ENCODE results near the gene ZSCAN5A.
"Not testable (repeated sequence)": the region's sequence is repeated elsewhere in the genome, so short reads cannot be mapped to it uniquely, and the experiment has no call there.

ZSCAN5A gene

GRCh38 chr19:56211718-56212117 is 102.9 kb downstream of the ZSCAN5A start:
- no peak for DNase-seq (ENCODE audit: low read depth)
- no peak overlapping the region for H3K4me3 ChIP-seq (ENCODE audit: low read depth, low read length)
- TF ChIP-seq, protein P1, sequence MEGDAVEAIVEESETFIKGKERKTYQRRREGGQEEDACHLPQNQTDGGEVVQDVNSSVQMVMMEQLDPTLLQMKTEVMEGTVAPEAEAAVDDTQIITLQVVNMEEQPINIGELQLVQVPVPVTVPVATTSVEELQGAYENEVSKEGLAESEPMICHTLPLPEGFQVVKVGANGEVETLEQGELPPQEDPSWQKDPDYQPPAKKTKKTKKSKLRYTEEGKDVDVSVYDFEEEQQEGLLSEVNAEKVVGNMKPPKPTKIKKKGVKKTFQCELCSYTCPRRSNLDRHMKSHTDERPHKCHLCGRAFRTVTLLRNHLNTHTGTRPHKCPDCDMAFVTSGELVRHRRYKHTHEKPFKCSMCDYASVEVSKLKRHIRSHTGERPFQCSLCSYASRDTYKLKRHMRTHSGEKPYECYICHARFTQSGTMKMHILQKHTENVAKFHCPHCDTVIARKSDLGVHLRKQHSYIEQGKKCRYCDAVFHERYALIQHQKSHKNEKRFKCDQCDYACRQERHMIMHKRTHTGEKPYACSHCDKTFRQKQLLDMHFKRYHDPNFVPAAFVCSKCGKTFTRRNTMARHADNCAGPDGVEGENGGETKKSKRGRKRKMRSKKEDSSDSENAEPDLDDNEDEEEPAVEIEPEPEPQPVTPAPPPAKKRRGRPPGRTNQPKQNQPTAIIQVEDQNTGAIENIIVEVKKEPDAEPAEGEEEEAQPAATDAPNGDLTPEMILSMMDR (IDR thresholded peaks at IDR 0.05; ENCODE audit: low read depth, low read length, missing control alignments), result no peak
- in situ Hi-C loops (cut with HindIII; ENCODE audit: low sequenced_read_pairs), result no loop called here

- DNase-seq (ENCODE audit: low read depth); H3K4me3 ChIP-seq (ENCODE audit: low read depth, low read length); in situ Hi-C loops (cut with HindIII; ENCODE audit: low sequenced_read_pairs): not testable (repeated sequence)
These were observed 104.6 kb downstream of the ZSCAN5A start for GRCh38 chr19:56210036-56210435.

DNA sequence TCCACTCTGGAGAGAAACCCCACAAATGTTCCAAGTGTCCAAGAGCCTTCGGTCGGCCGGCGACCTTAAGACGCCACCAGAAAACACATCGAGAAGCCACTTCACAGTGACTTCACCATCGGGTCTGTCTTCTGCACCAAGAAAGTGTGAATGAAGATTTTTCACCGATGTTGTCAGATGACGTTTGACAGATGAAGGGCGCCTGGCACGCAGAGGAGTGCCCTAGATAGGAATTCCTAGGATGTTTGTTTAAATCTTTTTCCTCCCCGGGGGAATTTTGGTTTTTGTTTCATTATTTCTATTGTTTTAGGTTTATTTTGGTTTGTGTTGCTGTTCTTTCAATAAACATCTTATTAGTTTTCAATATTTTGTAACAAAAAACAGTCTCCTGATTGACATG is 105.5 kb downstream of the ZSCAN5A start:
- in situ Hi-C loops (cut with HindIII; ENCODE audit: low sequenced_read_pairs), result no loop called here
- DNase-seq (ENCODE audit: low read depth), result no peak
- TF ChIP-seq, protein P1 (IDR thresholded peaks at IDR 0.05; ENCODE audit: low read depth, low read length, missing control alignments), result no peak

DNA sequence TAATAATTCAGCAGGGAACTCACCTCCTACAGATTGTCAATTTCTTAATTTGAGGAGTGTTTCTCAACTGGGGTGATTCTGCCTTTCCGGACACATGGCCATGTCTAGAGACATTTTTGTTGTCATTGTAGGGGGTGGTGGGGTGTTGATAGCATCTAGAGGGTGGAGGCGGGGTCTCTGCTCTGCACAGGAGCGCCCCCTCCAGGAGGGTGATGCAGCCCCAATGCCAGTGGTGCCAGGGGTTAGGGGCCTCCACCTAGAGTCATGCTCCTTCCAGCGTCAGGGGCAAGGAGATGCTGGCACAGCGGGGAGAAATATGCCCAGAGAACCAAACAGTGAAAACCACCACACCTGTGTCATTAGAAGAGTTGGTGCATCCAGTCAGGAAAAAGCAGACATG is 107.1 kb downstream of the ZSCAN5A start:
- in situ Hi-C loops (cut with HindIII; ENCODE audit: low sequenced_read_pairs); H3K4me3 ChIP-seq (ENCODE audit: low read depth, low read length): not testable (repeated sequence)

More for the DNA sequence above, 105.5 kb downstream of the ZSCAN5A start:
- no peak overlapping the region for H3K4me3 ChIP-seq (ENCODE audit: low read depth, low read length)

GRCh38 chr19:56201973-56202372 is 112.7 kb downstream of the ZSCAN5A start, which contains the start of gene ZSCAN5C:
ZSCAN5C (plus strand) TSS chr19:56202273; CDS start chr19:56205914, 3,641 bp downstream.
- DNase-seq (ENCODE audit: low read depth), result no peak
- H3K4me3 ChIP-seq (ENCODE audit: low read depth, low read length), result no peak within 1 kb of the TSS
- TF ChIP-seq, protein P1 (IDR thresholded peaks at IDR 0.05; ENCODE audit: low read depth, low read length, missing control alignments), result no peak
- in situ Hi-C loops (cut with HindIII; ENCODE audit: low sequenced_read_pairs), result no loop called here

More for the DNA sequence above, 107.1 kb downstream of the ZSCAN5A start:
- not testable (repeated sequence) for DNase-seq (ENCODE audit: low read depth)

DNA sequence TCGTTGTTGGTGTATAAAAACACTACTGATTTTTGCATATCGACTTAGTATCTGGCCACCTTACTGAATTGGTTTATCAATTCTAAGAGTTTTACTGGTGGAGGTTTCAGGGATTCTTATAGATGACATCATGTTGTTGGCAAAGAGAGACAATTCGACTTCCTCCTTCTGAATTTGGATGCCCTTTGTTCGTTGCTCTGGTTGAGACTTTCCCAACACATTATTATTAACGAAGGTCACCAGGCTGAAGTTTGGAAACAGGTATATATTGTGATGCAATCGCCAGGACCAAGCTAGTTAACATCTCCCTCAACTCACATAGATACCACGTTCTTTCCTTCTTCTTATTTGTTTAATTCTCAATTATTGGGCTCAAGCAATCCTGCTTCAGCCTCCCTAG is 115.0 kb downstream of the ZSCAN5A start:
- in situ Hi-C loops (cut with HindIII; ENCODE audit: low sequenced_read_pairs), result no loop called here
- no peak overlapping the region for H3K4me3 ChIP-seq (ENCODE audit: low read depth, low read length)
- no peak for DNase-seq (ENCODE audit: low read depth)
- TF ChIP-seq, protein P1 (IDR thresholded peaks at IDR 0.05; ENCODE audit: low read depth, low read length, missing control alignments), result no peak

- in situ Hi-C loops (cut with HindIII; ENCODE audit: low sequenced_read_pairs); DNase-seq (ENCODE audit: low read depth); H3K4me3 ChIP-seq (ENCODE audit: low read depth, low read length): not testable (repeated sequence)
These were observed 117.0 kb downstream of the ZSCAN5A start, which contains the start of gene ZSCAN5B for GRCh38 chr19:56197646-56198045. ZSCAN5B (minus strand) TSS chr19:56197783; CDS start chr19:56193052, 4,731 bp downstream.

GRCh38 chr19:56193981-56194640 is 120.5 kb downstream of the ZSCAN5A start:
- DNase-seq (ENCODE audit: low read depth), result no peak
- TF ChIP-seq, protein P1 (IDR thresholded peaks at IDR 0.05; ENCODE audit: low read depth, low read length, missing control alignments), result no peak

More at GRCh38 chr19:56193981-56194640, 120.5 kb downstream of the ZSCAN5A start:
- in situ Hi-C loops (cut with HindIII; ENCODE audit: low sequenced_read_pairs), result no loop called here
- H3K4me3 ChIP-seq (ENCODE audit: low read depth, low read length), result no peak overlapping the region

Measured in astrocyte of the cerebellum (primary cell).